ENCODE measurements around the gene RDH5. TPM values are rescaled to one million over a fixed set of nuclear protein-coding genes. Genes with fewer than 3 reads are reported as not detected.

The RDH5 gene
- total RNA-seq, 1 donor from 2014 or later: 9.7 TPM

DNA sequence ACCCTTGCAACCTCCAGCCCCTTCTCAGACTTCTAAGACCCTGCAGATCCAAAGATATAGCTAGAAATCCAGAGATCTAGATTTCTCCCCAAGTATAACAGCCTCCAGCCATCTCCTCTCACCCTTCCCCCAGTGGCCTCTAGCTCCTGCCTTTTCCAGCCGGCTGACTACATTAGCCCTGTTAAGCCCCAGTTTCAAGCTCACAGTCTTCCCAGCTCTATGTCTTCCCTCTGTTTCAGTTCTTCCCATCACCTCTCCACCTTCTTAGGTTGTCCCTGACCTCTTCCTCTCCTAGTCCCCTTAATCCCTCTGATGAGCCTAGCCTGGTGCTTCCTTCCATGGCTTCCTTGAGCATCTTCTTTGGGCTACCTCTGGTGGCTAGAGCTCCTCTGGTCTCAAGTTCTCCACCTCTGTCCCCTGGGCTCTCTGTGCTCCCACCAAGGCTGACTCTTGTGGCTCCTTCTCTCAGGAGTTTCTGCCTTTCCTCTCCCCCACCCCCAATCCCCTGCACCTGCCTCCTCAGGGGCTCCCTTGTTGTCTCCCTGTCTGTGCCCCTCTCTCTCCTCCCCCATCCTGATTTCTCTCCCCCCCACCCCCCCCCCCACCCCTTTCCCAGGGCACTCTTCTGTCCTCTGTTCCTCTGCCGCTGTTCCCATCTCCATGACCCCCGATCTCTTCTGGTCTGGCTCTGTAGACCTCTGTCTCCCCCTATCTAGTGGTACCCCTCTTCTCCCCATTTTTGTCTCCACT is 21.9 kb downstream of the RDH5 start:
- peaks cover 44% of the 10 kb centered on the region for H3K4me1 Mint-ChIP-seq (ENCODE audit: low read depth)
- peak overlapping the region; percentile 96 for H3K27ac Mint-ChIP-seq
- H3K4me3 Mint-ChIP-seq (ENCODE audit: low read depth): peak overlapping the region; percentile 85
- TF ChIP-seq, protein P1, sequence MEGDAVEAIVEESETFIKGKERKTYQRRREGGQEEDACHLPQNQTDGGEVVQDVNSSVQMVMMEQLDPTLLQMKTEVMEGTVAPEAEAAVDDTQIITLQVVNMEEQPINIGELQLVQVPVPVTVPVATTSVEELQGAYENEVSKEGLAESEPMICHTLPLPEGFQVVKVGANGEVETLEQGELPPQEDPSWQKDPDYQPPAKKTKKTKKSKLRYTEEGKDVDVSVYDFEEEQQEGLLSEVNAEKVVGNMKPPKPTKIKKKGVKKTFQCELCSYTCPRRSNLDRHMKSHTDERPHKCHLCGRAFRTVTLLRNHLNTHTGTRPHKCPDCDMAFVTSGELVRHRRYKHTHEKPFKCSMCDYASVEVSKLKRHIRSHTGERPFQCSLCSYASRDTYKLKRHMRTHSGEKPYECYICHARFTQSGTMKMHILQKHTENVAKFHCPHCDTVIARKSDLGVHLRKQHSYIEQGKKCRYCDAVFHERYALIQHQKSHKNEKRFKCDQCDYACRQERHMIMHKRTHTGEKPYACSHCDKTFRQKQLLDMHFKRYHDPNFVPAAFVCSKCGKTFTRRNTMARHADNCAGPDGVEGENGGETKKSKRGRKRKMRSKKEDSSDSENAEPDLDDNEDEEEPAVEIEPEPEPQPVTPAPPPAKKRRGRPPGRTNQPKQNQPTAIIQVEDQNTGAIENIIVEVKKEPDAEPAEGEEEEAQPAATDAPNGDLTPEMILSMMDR (IDR thresholded peaks at IDR 0.05; ENCODE audit: unreplicated experiment): no peak
- no peak for DNase-seq (ENCODE audit: low spot score, unreplicated experiment)
- peaks cover 4% of the 10 kb centered on the region for H3K27me3 Mint-ChIP-seq
- H3K36me3 Mint-ChIP-seq (ENCODE audit: insufficient read depth): no peaks in the 10 kb centered on the region
- H3K9me3 Mint-ChIP-seq (ENCODE audit: low read depth): no peaks in the 10 kb centered on the region

- Mint-ChIP-seq H3K27ac (peak within 1 kb of the TSS; percentile 96), H3K4me1 (ENCODE audit: low read depth) (peaks cover 45% of the 10 kb centered on the region), H3K27me3 (peaks cover 4% of the 10 kb centered on the region), H3K9me3 (ENCODE audit: low read depth) (no peaks in the 10 kb centered on the region), H3K4me3 (ENCODE audit: low read depth) (peak within 1 kb of the TSS; percentile 95), H3K36me3 (ENCODE audit: insufficient read depth) (peaks cover 4% of the 10 kb centered on the region)
- TF ChIP-seq, protein P1 (IDR thresholded peaks at IDR 0.05; ENCODE audit: unreplicated experiment): no peak
- peak; percentile 55 for DNase-seq (ENCODE audit: low spot score, unreplicated experiment)
Measured at GRCh38 chr12:55742719-55743405, 22.7 kb downstream of the RDH5 start, which contains the start of gene GDF11. Gene GDF11, plus strand, starts transcription at chr12:55743122. Its CDS starts 195 bp downstream, at chr12:55743317.

GRCh38 chr12:55743406-55744339 is 23.5 kb downstream of the RDH5 start:
- Mint-ChIP-seq H3K36me3 (ENCODE audit: insufficient read depth) (peaks cover 6% of the 10 kb centered on the region), H3K4me1 (ENCODE audit: low read depth) (peaks cover 44% of the 10 kb centered on the region), H3K27me3 (peaks cover 4% of the 10 kb centered on the region), H3K9me3 (ENCODE audit: low read depth) (no peaks in the 10 kb centered on the region), H3K4me3 (ENCODE audit: low read depth) (peak overlapping the region; percentile 95), H3K27ac (peak overlapping the region; percentile 96)
- TF ChIP-seq, protein P1 (IDR thresholded peaks at IDR 0.05; ENCODE audit: unreplicated experiment): no peak
- DNase-seq (ENCODE audit: low spot score, unreplicated experiment): peak; percentile 29

DNA sequence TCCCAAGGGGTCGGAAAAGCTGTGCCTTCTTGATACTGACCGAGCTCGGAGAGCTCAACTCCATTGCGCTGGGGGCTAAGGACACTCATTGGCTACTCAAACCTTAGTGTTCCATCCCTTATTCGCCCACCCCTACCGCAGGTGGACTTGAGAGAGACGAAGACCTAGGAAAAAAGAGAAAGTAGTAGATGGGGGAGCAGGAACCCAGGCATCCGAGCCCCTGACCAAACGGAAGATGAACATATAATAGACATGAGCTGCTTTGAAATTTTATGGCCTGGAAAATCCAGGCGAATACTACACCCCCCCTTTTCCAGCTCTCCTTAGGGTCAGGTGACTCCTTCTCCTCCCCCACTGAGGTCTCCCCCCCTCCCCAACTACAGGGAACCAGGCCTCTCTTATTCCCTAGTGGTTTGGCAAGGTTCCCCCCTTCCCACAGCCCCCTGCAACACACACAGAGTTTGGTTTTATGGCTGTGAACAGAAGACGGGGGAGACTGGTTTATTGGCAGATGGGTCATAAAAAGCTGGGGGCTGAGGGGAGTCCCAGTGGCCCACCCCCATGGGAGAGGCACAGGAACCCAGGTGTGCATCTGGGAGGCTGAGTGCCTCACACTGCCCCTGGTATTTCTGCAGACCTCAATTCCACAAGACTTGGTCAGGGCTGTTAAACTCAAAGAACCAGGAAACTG is 24.3 kb downstream of the RDH5 start:
- peak overlapping the region; percentile 95 for H3K4me3 Mint-ChIP-seq (ENCODE audit: low read depth)
- H3K27me3 Mint-ChIP-seq: peaks cover 4% of the 10 kb centered on the region
- peaks cover 44% of the 10 kb centered on the region for H3K4me1 Mint-ChIP-seq (ENCODE audit: low read depth)
- no peak for DNase-seq (ENCODE audit: low spot score, unreplicated experiment)
- TF ChIP-seq, protein P1 (IDR thresholded peaks at IDR 0.05; ENCODE audit: unreplicated experiment): no peak
- no peaks in the 10 kb centered on the region for H3K9me3 Mint-ChIP-seq (ENCODE audit: low read depth)
- H3K36me3 Mint-ChIP-seq (ENCODE audit: insufficient read depth): peaks cover 13% of the 10 kb centered on the region
- peak overlapping the region; percentile 96 for H3K27ac Mint-ChIP-seq

Data from progenitor cell of endocrine pancreas (in vitro differentiated cells).